Mucosa of gallbladder (tissue), 1 donor: ENCODE results near the gene KCNK18. TPM values are rescaled to one million over a fixed set of nuclear protein-coding genes. Genes with fewer than 3 reads are reported as not detected.

Source experiments
- DNase-seq: peaks from one replicate; pipeline ENCODE4 v3.0.0-alpha.2; 2020; ENCODE audit warnings: low spot score
- total RNA-seq: library from RNA; stranded (reverse); gene quantifications from one replicate; pipeline ENCODE4 v1.2.1, GENCODE V29; 2021
- donor health status: DM: no; HTN: no; CAD: no.

Gene KCNK18
- total RNA-seq, 1 donor from 2014 or later: not detected

- no peak for DNase-seq
Observed at GRCh38 chr10:117250411-117250810, 53.1 kb downstream of the KCNK18 start.

GRCh38 chr10:117253908-117254307 lies 56.6 kb downstream of the KCNK18 start:
- DNase-seq: no peak

- no peak for DNase-seq
Observed at GRCh38 chr10:117254338-117254737, 57.0 kb downstream of the KCNK18 start.

- DNase-seq: no peak
Observed at GRCh38 chr10:117254774-117255735, 57.8 kb downstream of the KCNK18 start.

GRCh38 chr10:117255835-117256460 lies 58.7 kb downstream of the KCNK18 start:
- no peak for DNase-seq

GRCh38 chr10:117256910-117257309 lies 59.6 kb downstream of the KCNK18 start:
- no peak for DNase-seq

- no peak for DNase-seq
Observed at GRCh38 chr10:117257721-117258120, 60.4 kb downstream of the KCNK18 start.

- DNase-seq: no peak
Observed at GRCh38 chr10:117259279-117259678, 62.0 kb downstream of the KCNK18 start.

Other genes starting within 250 kb of the KCNK18 start
- 36.7 TPM for gene SHTN1, start 192.3 kb upstream of the KCNK18 start, total RNA-seq
- not detected for gene VAX1, start 59.2 kb upstream of the KCNK18 start, total RNA-seq
- gene SLC18A2, start 43.6 kb downstream of the KCNK18 start, total RNA-seq: 5.7 TPM
- gene PDZD8, start 178.0 kb downstream of the KCNK18 start, total RNA-seq: 97.1 TPM